Measurements from ENCODE around the gene MCF2L.

DNA sequence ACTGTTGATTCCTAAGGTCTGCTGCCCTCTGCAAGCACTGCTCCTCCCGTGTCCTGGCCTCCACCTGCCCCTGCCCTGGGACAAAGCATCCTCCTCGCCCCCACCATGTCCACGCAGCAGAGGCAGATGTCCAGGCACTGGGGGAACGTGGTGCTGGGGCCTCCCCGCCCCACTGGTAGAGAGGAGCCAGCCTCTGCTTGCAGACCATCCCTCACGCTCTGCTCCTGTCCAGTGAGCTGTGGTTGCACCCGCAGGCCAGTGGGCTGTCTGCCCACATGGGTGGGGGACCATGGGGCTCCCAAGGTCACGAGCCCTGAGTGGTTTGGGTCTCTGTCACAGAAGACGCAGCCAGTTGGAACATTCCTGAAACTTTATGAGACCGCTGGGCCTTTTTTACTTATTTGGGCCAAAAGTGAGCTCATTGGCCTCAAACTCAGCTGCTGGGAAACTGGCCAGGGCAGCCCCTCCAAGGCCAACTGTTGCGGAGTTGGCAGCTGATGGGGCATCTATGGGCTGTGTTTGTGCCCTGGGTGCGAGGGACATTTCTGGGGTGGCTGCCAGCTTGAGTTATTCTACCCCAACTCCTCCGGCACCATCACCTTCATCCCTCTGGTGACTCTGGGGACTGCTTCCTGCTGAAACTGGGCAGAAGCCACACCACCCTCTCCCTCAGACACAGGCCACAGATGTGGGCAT lies 71.7 kb downstream of the MCF2L start:
- TF ChIP-seq, protein P1, sequence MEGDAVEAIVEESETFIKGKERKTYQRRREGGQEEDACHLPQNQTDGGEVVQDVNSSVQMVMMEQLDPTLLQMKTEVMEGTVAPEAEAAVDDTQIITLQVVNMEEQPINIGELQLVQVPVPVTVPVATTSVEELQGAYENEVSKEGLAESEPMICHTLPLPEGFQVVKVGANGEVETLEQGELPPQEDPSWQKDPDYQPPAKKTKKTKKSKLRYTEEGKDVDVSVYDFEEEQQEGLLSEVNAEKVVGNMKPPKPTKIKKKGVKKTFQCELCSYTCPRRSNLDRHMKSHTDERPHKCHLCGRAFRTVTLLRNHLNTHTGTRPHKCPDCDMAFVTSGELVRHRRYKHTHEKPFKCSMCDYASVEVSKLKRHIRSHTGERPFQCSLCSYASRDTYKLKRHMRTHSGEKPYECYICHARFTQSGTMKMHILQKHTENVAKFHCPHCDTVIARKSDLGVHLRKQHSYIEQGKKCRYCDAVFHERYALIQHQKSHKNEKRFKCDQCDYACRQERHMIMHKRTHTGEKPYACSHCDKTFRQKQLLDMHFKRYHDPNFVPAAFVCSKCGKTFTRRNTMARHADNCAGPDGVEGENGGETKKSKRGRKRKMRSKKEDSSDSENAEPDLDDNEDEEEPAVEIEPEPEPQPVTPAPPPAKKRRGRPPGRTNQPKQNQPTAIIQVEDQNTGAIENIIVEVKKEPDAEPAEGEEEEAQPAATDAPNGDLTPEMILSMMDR (IDR thresholded peaks at IDR 0.05): no peak
- no peak for TF ChIP-seq POLR2A (IDR thresholded peaks at IDR 0.05)
